SK-N-SH (cell line): ENCODE data around the gene DUOX2.
"Not testable (repeated sequence)": the region's sequence is repeated elsewhere in the genome, so short reads cannot be mapped to it uniquely, and the experiment has no call there.

ENCODE experiments used
- CTCF ChIP-seq: fragments of 200-600 bp; sonication (generic); IDR thresholded peaks from 2 replicates; pipeline ENCODE4 v1.6.1; 2017; ENCODE audit warnings: antibody characterized with exemption, mild to moderate bottlenecking, moderate library complexity
- ELF1 ChIP-seq: IDR thresholded peaks from 2 replicates; pipeline ENCODE4 v1.4.0; 2012
- EP300 ChIP-seq, 2 experiments: IDR thresholded peaks; 2 replicates each; pipeline versions ENCODE4 v1.4.0 to v1.6.1; 2012; ENCODE audit warnings: borderline replicate concordance in 1 of 2, low read depth in 1 of 2, low read length in 1 of 2
- GABPA ChIP-seq: IDR thresholded peaks from 2 replicates; pipeline ENCODE4 v1.4.0; 2012; ENCODE audit warnings: low read depth, mild to moderate bottlenecking
- JUND ChIP-seq: IDR thresholded peaks from 2 replicates; pipeline ENCODE4 v1.4.0; 2012
- MAX ChIP-seq: IDR thresholded peaks from 2 replicates; pipeline ENCODE4 v1.4.0; 2012; ENCODE audit warnings: low read depth
- NRF1 ChIP-seq: IDR thresholded peaks from 2 replicates; pipeline ENCODE4 v1.6.1; 2012; ENCODE audit warnings: low read depth, mild to moderate bottlenecking, low read length
- RAD21 ChIP-seq: IDR thresholded peaks from 2 replicates; pipeline ENCODE4 v1.6.1; 2012; ENCODE audit warnings: mild to moderate bottlenecking, low read length
- REST ChIP-seq: IDR thresholded peaks from 2 replicates; pipeline ENCODE4 v1.6.1; 2012; ENCODE audit warnings: mild to moderate bottlenecking, low read depth, low read length, moderate library complexity
- RFX5 ChIP-seq: IDR thresholded peaks from 2 replicates; pipeline ENCODE4 v1.6.1; 2012; ENCODE audit warnings: mild to moderate bottlenecking, improper control_type of control experiment, low read length
- SMC3 ChIP-seq: IDR thresholded peaks from 2 replicates; pipeline ENCODE4 v1.6.1; 2012; ENCODE audit warnings: low read depth, low read length, improper control_type of control experiment
- USF1 ChIP-seq: IDR thresholded peaks from 2 replicates; pipeline ENCODE4 v1.4.0; 2012; ENCODE audit warnings: low read depth, borderline replicate concordance
- YY1 ChIP-seq: IDR thresholded peaks from 2 replicates; pipeline ENCODE4 v1.4.0; 2012; ENCODE audit warnings: low read depth, mild to moderate bottlenecking
- ZBTB33 ChIP-seq: IDR thresholded peaks from 2 replicates; pipeline ENCODE4 v1.4.0; 2012; ENCODE audit warnings: low read depth, borderline replicate concordance

GRCh38 chr15:45058690-45059675, 55.0 kb downstream of the DUOX2 start:
- TF ChIP-seq MAX; GABPA; CTCF; SMC3; REST; EP300 (IDR thresholded peaks at IDR 0.05; ENCODE audit: borderline replicate concordance in 1 of 2, low read depth in 1 of 2, low read length in 1 of 2); USF1; ZBTB33; RAD21; RFX5; JUND; ELF1; YY1; NRF1: not testable (repeated sequence)
